HCT116 (cell line): Measurements from ENCODE around the gene CASK.

Experiments used
- CTCF ChIP-seq, 3 experiments: fragments of 200-600 bp in 1 of 3; sonication (generic) in 1 of 3; IDR thresholded peaks in 2 of 3; conservative IDR thresholded peaks in 1 of 3; 2 replicates each; pipeline ENCODE4 v1.5.1; 2012 to 2017; ENCODE audit warnings: low read depth in 2 of 3, low read length in 2 of 3, antibody characterized with exemption in 1 of 3, borderline replicate concordance in 1 of 3, control low read depth in 1 of 3, mild to moderate bottlenecking in 1 of 3, mixed read lengths in 1 of 3, mixed run types in 1 of 3, moderate library complexity in 1 of 3; ENCODE audit not compliant: insufficient read depth in 1 of 3
- EZH2 ChIP-seq: fragments of 200-600 bp; sonication (generic); IDR thresholded peaks from 2 replicates; pipeline ENCODE4 v1.6.1; 2017; ENCODE audit warnings: antibody characterized with exemption, mixed run types

GRCh38 chrX:41868392-41868977 lies 54.9 kb downstream of the CASK start:
- no peak for TF ChIP-seq CTCF (IDR thresholded peaks at IDR 0.05 in 2 of 3, conservative IDR thresholded peaks at IDR 0.05 in 1 of 3; ENCODE audit: borderline replicate concordance in 1 of 3, insufficient read depth in 1 of 3, low read depth in 2 of 3, low read length in 2 of 3)
- no peak for TF ChIP-seq EZH2
